HEK293 (cell line): Measurements from ENCODE around the gene FRMD8.

Experiments
- CTCF ChIP-seq: fragments of 450-650 bp; formaldehyde crosslinking; IDR thresholded peaks from 2 replicates; pipeline ENCODE4 v1.5.1; 2016; ENCODE audit warnings: missing biosample characterization, missing genetic modification characterization
- ELK4 ChIP-seq: IDR thresholded peaks from 2 replicates; pipeline ENCODE4 v1.6.1; 2011; ENCODE audit warnings: mild to moderate bottlenecking, low read depth, low read length, borderline replicate concordance
- FEZF1 ChIP-seq: fragments of 450-650 bp; formaldehyde crosslinking; IDR thresholded peaks from 2 replicates; pipeline ENCODE4 v1.5.1; 2016; ENCODE audit warnings: missing biosample characterization, missing genetic modification characterization
- MEIS1 ChIP-seq: sonication (generic); formaldehyde crosslinking; IDR thresholded peaks from 2 replicates; pipeline ENCODE4 v1.8.1; 2022; ENCODE audit warnings: missing genetic modification reagents, mild to moderate bottlenecking, borderline replicate concordance
- PRDM2 ChIP-seq: fragments of 450-650 bp; formaldehyde crosslinking; IDR thresholded peaks from 2 replicates; pipeline ENCODE4 v1.5.1; 2016; ENCODE audit warnings: missing biosample characterization, missing genetic modification characterization, borderline replicate concordance
- SALL2 ChIP-seq: fragments of 450-650 bp; formaldehyde crosslinking; IDR thresholded peaks from 2 replicates; pipeline ENCODE4 v1.5.0; 2017; ENCODE audit warnings: missing biosample characterization, mild to moderate bottlenecking, missing genetic modification characterization, borderline replicate concordance
- SCRT1 ChIP-seq: fragments of 450-650 bp; formaldehyde crosslinking; IDR thresholded peaks from 2 replicates; pipeline ENCODE4 v1.5.1; 2016; ENCODE audit warnings: missing biosample characterization, missing genetic modification characterization, borderline replicate concordance
- SP2 ChIP-seq: fragments of 450-650 bp; formaldehyde crosslinking; IDR thresholded peaks from 2 replicates; pipeline ENCODE4 v1.5.1; 2016; ENCODE audit warnings: missing biosample characterization, missing genetic modification characterization
- TSHZ1 ChIP-seq: fragments of 450-650 bp; formaldehyde crosslinking; IDR thresholded peaks from 2 replicates; pipeline ENCODE4 v1.5.1; 2016; ENCODE audit warnings: missing biosample characterization, missing genetic modification characterization, borderline replicate concordance
- WT1 ChIP-seq: fragments of 450-650 bp; formaldehyde crosslinking; IDR thresholded peaks from 2 replicates; pipeline ENCODE4 v1.5.1; 2016; ENCODE audit warnings: missing biosample characterization, missing genetic modification characterization
- ZBTB20 ChIP-seq: fragments of 450-650 bp; formaldehyde crosslinking; IDR thresholded peaks from 2 replicates; pipeline ENCODE4 v1.5.1; 2016; ENCODE audit warnings: missing biosample characterization, missing genetic modification characterization
- ZBTB48 ChIP-seq: fragments of 450-650 bp; formaldehyde crosslinking; IDR thresholded peaks from 2 replicates; pipeline ENCODE4 v1.5.1; 2016; ENCODE audit warnings: missing biosample characterization, missing genetic modification characterization
- ZIC2 ChIP-seq: fragments of 450-650 bp; formaldehyde crosslinking; IDR thresholded peaks from 2 replicates; pipeline ENCODE4 v1.5.1; 2016; ENCODE audit warnings: missing biosample characterization, missing genetic modification characterization
- ZNF112 ChIP-seq: fragments of 450-650 bp; formaldehyde crosslinking; IDR thresholded peaks from 2 replicates; pipeline ENCODE4 v1.5.0; 2017; ENCODE audit warnings: missing biosample characterization, missing genetic modification characterization
- ZNF311 ChIP-seq: fragments of 450-650 bp; formaldehyde crosslinking; IDR thresholded peaks from 2 replicates; pipeline ENCODE4 v1.5.1; 2017; ENCODE audit warnings: missing biosample characterization, missing genetic modification characterization, borderline replicate concordance
- ZNF324 ChIP-seq: fragments of 450-650 bp; formaldehyde crosslinking; IDR thresholded peaks from 2 replicates; pipeline ENCODE4 v1.5.1; 2016; ENCODE audit warnings: missing biosample characterization, missing genetic modification characterization
- ZNF341 ChIP-seq: fragments of 450-650 bp; formaldehyde crosslinking; IDR thresholded peaks from 2 replicates; pipeline ENCODE4; 2016; ENCODE audit warnings: low read depth, missing biosample characterization, missing genetic modification characterization
- ZNF354C ChIP-seq: fragments of 450-650 bp; formaldehyde crosslinking; IDR thresholded peaks from 2 replicates; pipeline ENCODE4 v1.5.1; 2016; ENCODE audit warnings: missing biosample characterization, missing genetic modification characterization, low read depth, borderline replicate concordance
- ZNF37A ChIP-seq: fragments of 450-650 bp; IDR thresholded peaks from 2 replicates; pipeline ENCODE4 v1.5.1; 2018; ENCODE audit warnings: missing biosample characterization, missing genetic modification characterization
- ZNF391 ChIP-seq: fragments of 450-650 bp; formaldehyde crosslinking; IDR thresholded peaks from 2 replicates; pipeline ENCODE4 v1.5.1; 2016; ENCODE audit warnings: low read depth, missing biosample characterization, missing genetic modification characterization, borderline replicate concordance
- ZNF514 ChIP-seq: fragments of 450-650 bp; formaldehyde crosslinking; IDR thresholded peaks from 2 replicates; pipeline ENCODE4 v1.5.1; 2016; ENCODE audit warnings: missing biosample characterization, missing genetic modification characterization
- ZNF596 ChIP-seq: fragments of 450-650 bp; IDR thresholded peaks from 2 replicates; pipeline ENCODE4 v1.5.0; 2018; ENCODE audit warnings: missing biosample characterization, mild to moderate bottlenecking, missing genetic modification characterization, moderate library complexity
- ZNF660 ChIP-seq: fragments of 450-650 bp; IDR thresholded peaks from 2 replicates; pipeline ENCODE4 v1.5.1; 2018; ENCODE audit warnings: missing biosample characterization, mild to moderate bottlenecking, missing genetic modification characterization
- ZNF664 ChIP-seq: fragments of 450-650 bp; formaldehyde crosslinking; IDR thresholded peaks from 2 replicates; pipeline ENCODE4 v1.5.1; 2016; ENCODE audit warnings: missing biosample characterization, missing genetic modification characterization
- ZNF792 ChIP-seq: fragments of 450-650 bp; formaldehyde crosslinking; IDR thresholded peaks from 2 replicates; pipeline ENCODE4 v1.5.1; 2016; ENCODE audit warnings: missing biosample characterization, missing genetic modification characterization
- ZSCAN16 ChIP-seq: fragments of 450-650 bp; formaldehyde crosslinking; IDR thresholded peaks from 2 replicates; pipeline ENCODE4 v1.5.1; 2016; ENCODE audit warnings: missing biosample characterization, missing genetic modification characterization

FRMD8 gene

GRCh38 chr11:65420979-65421793, 34.7 kb downstream of the FRMD8 start (continued):
- TF ChIP-seq SP2 (tag by site-specific recombination) (peak; percentile 61), ZSCAN16 (tag by site-specific recombination) (no peak), ZNF596 (no peak), MEIS1 (CRISPR knock-in tag) (no peak), TSHZ1 (tag by site-specific recombination) (peak; percentile 90), ZNF324 (tag by site-specific recombination) (peak; percentile 29; the same call in 1 of the 2 replicates), ZNF37A (tag by site-specific recombination) (no peak), CTCF (no peak), ELK4 (no peak), ZNF391 (no peak; the same call in 1 of the 2 replicates), ZNF660 (peak; percentile 67; the same call in 1 of the 2 replicates), SALL2 (tag by site-specific recombination) (no peak), ZBTB48 (tag by site-specific recombination) (peak; percentile 74), SCRT1 (no peak), ZNF311 (tag by site-specific recombination) (no peak), ZNF112 (tag by site-specific recombination) (no peak), WT1 (tag by site-specific recombination) (peak; percentile 77), ZNF354C (tag by site-specific recombination) (no peak), ZIC2 (tag by site-specific recombination) (peak; percentile 89), ZNF792 (no peak), FEZF1 (tag by site-specific recombination) (peak; percentile 53; the same call in 1 of the 2 replicates), ZBTB20 (tag by site-specific recombination) (peak; percentile 68; the same call in 1 of the 2 replicates), ZNF664 (tag by site-specific recombination) (no peak), PRDM2 (tag by site-specific recombination) (no peak), ZNF514 (no peak), ZNF341 (peak; percentile 58)
